H1 (cell line): ENCODE data around the gene ARHGEF10L. TPM values are rescaled to one million over a fixed set of nuclear protein-coding genes. Genes with fewer than 3 reads are reported as not detected.

Experiments used
- CTCF ChIA-PET: fragments of 300-600 bp; sonication (Branson Sonifier 250); formaldehyde crosslinking; loops from one replicate; lab custom pipeline; 2021; ENCODE audit not compliant: partially characterized antibody; lab: Charles Lee
- POLR2A ChIA-PET: fragments of 300-600 bp; sonication (Branson Sonifier 250); formaldehyde crosslinking; loops from one replicate; lab custom pipeline; 2021; ENCODE audit warnings: inconsistent platforms; ENCODE audit not compliant: partially characterized antibody; lab: Charles Lee
- DNase-seq, 2 experiments: peaks; one replicate each; pipeline versions ENCODE4 v3.0.0 to v3.0.0-alpha.2; 2010 to 2022; ENCODE audit warnings: low spot score in 2 of 2, low read depth in 1 of 2, mixed read lengths in 1 of 2
- FAIRE-seq: peaks from 2 replicates; lab custom pipeline; 2011; peaks lifted over from hg19 to GRCh38; lab: Jason Lieb, UNC
- H2AFZ ChIP-seq: 2 replicates; pipeline ENCODE4 v1.8.1; 2012; ENCODE audit warnings: low read length, inconsistent platforms
- H2AK5ac ChIP-seq: 2 replicates; pipeline ENCODE4 v1.6.1; 2013; ENCODE audit warnings: low read depth, low read length
- H2BK120ac ChIP-seq: replicated peaks from 2 replicates; pipeline ENCODE3; 2013; ENCODE audit warnings: low read depth, low read length, inconsistent platforms
- H2BK12ac ChIP-seq: 2 replicates; pipeline ENCODE4 v1.6.1; 2013; ENCODE audit warnings: low read depth, low read length
- H2BK15ac ChIP-seq: 2 replicates; pipeline ENCODE4 v1.6.1; 2013; ENCODE audit warnings: low read length
- H2BK20ac ChIP-seq: 2 replicates; pipeline ENCODE4 v1.6.1; 2013; ENCODE audit warnings: low read length
- H2BK5ac ChIP-seq: 2 replicates; pipeline ENCODE4 v1.6.1; 2013; ENCODE audit warnings: low read depth, low read length
- H3K14ac ChIP-seq: 2 replicates; pipeline ENCODE4 v1.6.1; 2013; ENCODE audit warnings: inconsistent platforms; ENCODE audit not compliant: insufficient read length
- H3K18ac ChIP-seq: 2 replicates; pipeline ENCODE4 v1.6.1; 2013; ENCODE audit warnings: low read length; ENCODE audit errors: extremely low read depth
- H3K23ac ChIP-seq: 2 replicates; pipeline ENCODE4 v1.6.1; 2013; ENCODE audit warnings: inconsistent platforms; ENCODE audit not compliant: insufficient read length
- H3K23me2 ChIP-seq: 2 replicates; pipeline ENCODE4 v1.6.1; 2013; ENCODE audit warnings: low read depth, low read length
- H3K27ac ChIP-seq: 2 replicates; pipeline ENCODE4 v1.6.1; 2011; ENCODE audit warnings: low read depth, low read length, inconsistent platforms
- H3K27me3 ChIP-seq, 4 experiments: replicated peaks in 1 of 4; 1 replicate in 1 of 4; 2 replicates in 3 of 4; pipeline versions ENCODE4 v1.6.1 to v1.8.1; 2011 to 2013; ENCODE audit warnings: low read length in 3 of 4, mild to moderate bottlenecking in 3 of 4, inconsistent platforms in 2 of 4, mixed read lengths in 2 of 4, moderate library complexity in 1 of 4; ENCODE audit not compliant: control insufficient read depth in 3 of 4, insufficient read depth in 3 of 4; ENCODE audit errors: extremely low read depth in 1 of 4
- H3K36me3 ChIP-seq, 4 experiments: 2 replicates each; pipeline versions ENCODE4 v1.6.1 to v1.8.1; 2011 to 2013; ENCODE audit warnings: mild to moderate bottlenecking in 4 of 4, low read length in 3 of 4, moderate library complexity in 2 of 4, control low read depth in 1 of 4, inconsistent platforms in 1 of 4; ENCODE audit not compliant: insufficient read depth in 4 of 4, control insufficient read depth in 2 of 4
- H3K4ac ChIP-seq: replicated peaks from 2 replicates; pipeline ENCODE3; 2013; ENCODE audit warnings: low read length, low read depth, mixed read lengths, inconsistent platforms; ENCODE audit not compliant: insufficient read length
- H3K4me1 ChIP-seq, 4 experiments: replicated peaks in 1 of 4; 1 replicate in 1 of 4; 2 replicates in 3 of 4; pipeline versions ENCODE4 v1.6.1 to v1.8.1; 2011 to 2013; ENCODE audit warnings: low read length in 3 of 4, inconsistent platforms in 2 of 4, mixed read lengths in 1 of 4; ENCODE audit not compliant: insufficient read depth in 4 of 4, control insufficient read depth in 3 of 4
- H3K4me2 ChIP-seq, 2 experiments: 2 replicates each; pipeline versions ENCODE4 v1.6.1 to v1.8.1; 2011 to 2013; ENCODE audit warnings: low read depth in 2 of 2, low read length in 2 of 2, control low read depth in 1 of 2, inconsistent platforms in 1 of 2, mild to moderate bottlenecking in 1 of 2; ENCODE audit not compliant: insufficient read depth in 1 of 2
- H3K4me3 ChIP-seq, 4 experiments: fragments of 200-600, 300-600 bp in 1 of 4; sonication (generic), shearing (Covaris generic), sonication (Bioruptor Twin) in 1 of 4; 2 replicates each; pipeline versions ENCODE4 v1.5.1 to v1.8.1; 2011 to 2016; ENCODE audit warnings: low read length in 4 of 4, low read depth in 3 of 4, control low read depth in 2 of 4, inconsistent platforms in 2 of 4, mild to moderate bottlenecking in 2 of 4, mixed read lengths in 1 of 4, moderate library complexity in 1 of 4; ENCODE audit not compliant: insufficient read depth in 2 of 4; ENCODE audit errors: extremely low read depth in 1 of 4
- H3K56ac ChIP-seq: replicated peaks from 2 replicates; pipeline ENCODE3; 2013; ENCODE audit warnings: low read depth, mild to moderate bottlenecking, mixed read lengths, low read length, inconsistent platforms; ENCODE audit not compliant: insufficient read length
- H3K79me1 ChIP-seq: 2 replicates; pipeline ENCODE4 v1.6.1; 2013; ENCODE audit warnings: low read depth, low read length, control low read depth
- H3K79me2 ChIP-seq, 2 experiments: 2 replicates each; pipeline versions ENCODE4 v1.6.1 to v1.8.1; 2012 to 2013; ENCODE audit warnings: low read length in 2 of 2, mild to moderate bottlenecking in 2 of 2, inconsistent platforms in 1 of 2; ENCODE audit not compliant: insufficient read depth in 2 of 2, control insufficient read depth in 1 of 2
- H3K9ac ChIP-seq, 4 experiments: replicated peaks in 1 of 4; 1 replicate in 1 of 4; 2 replicates in 3 of 4; pipeline versions ENCODE4 v1.6.1 to v1.8.1; 2011 to 2013; ENCODE audit warnings: low read depth in 3 of 4, low read length in 3 of 4, control low read depth in 2 of 4, mild to moderate bottlenecking in 2 of 4, moderate library complexity in 2 of 4, inconsistent platforms in 1 of 4; ENCODE audit errors: extremely low read depth in 1 of 4
- H3K9me3 ChIP-seq, 2 experiments: 2 replicates each; pipeline versions ENCODE4 v1.6.1 to v1.8.1; 2012 to 2013; ENCODE audit warnings: mild to moderate bottlenecking in 2 of 2, moderate library complexity in 2 of 2, control low read depth in 1 of 2, inconsistent platforms in 1 of 2, low read depth in 1 of 2, low read length in 1 of 2, mixed read lengths in 1 of 2; ENCODE audit not compliant: insufficient read depth in 2 of 2
- H4K20me1 ChIP-seq, 2 experiments: replicated peaks in 1 of 2; 2 replicates each; pipeline versions ENCODE3 to v1.8.1; 2011 to 2013; ENCODE audit warnings: inconsistent platforms in 2 of 2, low read length in 2 of 2, mild to moderate bottlenecking in 1 of 2; ENCODE audit not compliant: insufficient read depth in 2 of 2, control insufficient read depth in 1 of 2
- H4K5ac ChIP-seq: 2 replicates; pipeline ENCODE4 v1.6.1; 2013; ENCODE audit warnings: low read length, low read depth, mixed read lengths, inconsistent platforms; ENCODE audit not compliant: insufficient read length
- H4K8ac ChIP-seq: 2 replicates; pipeline ENCODE4 v1.8.0; 2013; ENCODE audit warnings: mild to moderate bottlenecking, moderate library complexity, low read length, inconsistent platforms; ENCODE audit not compliant: insufficient read depth; ENCODE audit errors: extremely low read depth
- H4K91ac ChIP-seq: replicated peaks from 2 replicates; pipeline ENCODE3; 2013; ENCODE audit warnings: low read length, mixed read lengths, inconsistent platforms; ENCODE audit not compliant: insufficient read length
- ASH2L ChIP-seq: fragments of 200-600, 300-600 bp; sonication (generic); IDR thresholded peaks from one replicate; pipeline ENCODE4 v1.7.1; 2017; ENCODE audit warnings: low read length
- POLR2AphosphoS5 ChIP-seq: IDR thresholded peaks from 2 replicates; pipeline ENCODE4 v1.6.1; 2011; ENCODE audit warnings: low read depth, low read length
- POU5F1 ChIP-seq: IDR thresholded peaks from 2 replicates; pipeline ENCODE4 v1.6.1; 2011; ENCODE audit warnings: low read depth, mild to moderate bottlenecking, low read length, moderate library complexity
- WGBS, 2 experiments: shearing (Covaris generic) in 1 of 2; methylation state at CpG; one replicate each; pipeline versions ENCODE4 v1.1.6 to v1.1.7; 2013 to 2015; ENCODE audit warnings: low lambda C conversion rate in 2 of 2, mixed read lengths in 2 of 2, inconsistent platforms in 1 of 2, low coverage in 1 of 2, missing lambda C conversion rate in 1 of 2; ENCODE audit not compliant: insufficient replicate concordance in 2 of 2, insufficient coverage in 1 of 2, insufficient read length in 1 of 2; ENCODE audit errors: extremely low coverage in 1 of 2, missing lambda C conversion rate in 1 of 2; 5-methylcytosine and 5-hydroxymethylcytosine counted together
- polyA plus RNA-seq, 7 experiments: library from polyadenylated mRNA; depleted of rRNA in 3 of 7; stranded (reverse) in 5 of 7; unstranded in 2 of 7; fragments of >200 nt in 5 of 7; fragments of 200-250 nt in 2 of 7; gene quantifications; 1 replicate in 5 of 7; 2 replicates in 1 of 7; 4 replicates in 1 of 7; pipeline versions ENCODE4 v1.2.1 to v1.2.3, GENCODE V29; 2011 to 2013; ENCODE audit warnings: missing spikeins in 2 of 7, mixed read lengths in 2 of 7
- total RNA-seq: library from RNA; stranded (reverse); fragmentation: NEBNext Ultra II Directional; extraction: Animal tissue kit (Norgen Biotek cat#: 25700); gene quantifications from 2 replicates; pipeline ENCODE4 v1.2.1, GENCODE V29; 2021

ARHGEF10L gene
- total and polyA plus RNA-seq, 2 of the 8 experiments (the other 6 are each of a cell fraction or from before 2014, with no cell fraction given), result 33.6 to 39.6 TPM

DNA sequence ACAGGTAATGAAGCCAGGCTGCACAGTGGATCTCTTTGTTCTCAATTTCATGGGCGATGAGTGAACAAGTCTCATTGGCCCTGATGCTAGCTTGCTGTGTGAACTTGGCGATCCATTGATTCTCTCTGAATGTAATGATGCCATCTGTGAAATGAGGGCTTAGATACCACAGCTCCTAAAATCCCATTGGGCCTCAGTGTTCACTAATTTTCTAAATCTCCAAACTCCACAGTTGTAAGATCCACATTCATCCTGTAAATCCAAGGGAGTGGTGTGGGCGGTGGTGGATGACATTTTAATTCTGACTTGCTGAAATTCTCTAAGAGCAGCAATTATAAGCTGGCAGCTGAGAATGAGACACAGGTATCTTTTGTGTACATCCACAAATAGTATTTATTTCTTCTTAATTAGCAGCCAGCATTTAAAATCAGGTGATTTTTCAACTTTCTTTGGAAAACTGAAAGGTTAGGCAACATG is 206.0 kb downstream of the ARHGEF10L start:
- no peak overlapping the region for H3K4me3 ChIP-seq
- 0 out of 7 replicates have a peak, but pooled peaks cover 0 to 2% (median 0%) of the 10 kb centered on the region in 4 experiments for H3K4me1 ChIP-seq
- no peak overlapping the region for H2BK20ac ChIP-seq
- H2BK12ac ChIP-seq, result no peak overlapping the region
- no peak overlapping the region for H3K23ac ChIP-seq
- ChIA-PET CTCF (interaction anchor here (0.8 to 3.6 kb wide), 23 partner anchors 9 to 302 kb away, joined by 3 to 36 read pairs (median 5); partner anchors contain the start of gene ACTL8), POLR2A (interaction anchor here (0.6 kb wide), 1 partner anchor 23 kb away, joined by 3 read pairs; no protein-coding TSS in a partner anchor)
- no peak overlapping the region for H3K4me2 ChIP-seq
- H3K79me2 ChIP-seq, result no peaks in the 10 kb centered on the region; a peak in 1 of 4 replicates
- no peak overlapping the region for H2BK5ac ChIP-seq
- H3K9me3 ChIP-seq, result no peaks in the 10 kb centered on the region
- no peaks in the 10 kb centered on the region for H3K23me2 ChIP-seq
- no peak overlapping the region for H2BK120ac ChIP-seq
- no peak overlapping the region for H2AFZ ChIP-seq
- H3K4ac ChIP-seq, result no peak overlapping the region
- no peak overlapping the region for H3K9ac ChIP-seq
- no peak overlapping the region for H4K91ac ChIP-seq
- H4K5ac ChIP-seq, result no peak overlapping the region
- FAIRE-seq (no peak), DNase-seq (no peak)
- H3K36me3 ChIP-seq, result no peaks in the 10 kb centered on the region
- H2BK15ac ChIP-seq, result no peak overlapping the region
- H3K79me1 ChIP-seq, result no peaks in the 10 kb centered on the region
- H3K18ac ChIP-seq, result no peak overlapping the region
- no peaks in the 10 kb centered on the region for H3K27me3 ChIP-seq
- WGBS, 2 experiments, result 100% methylated on average over 3 of the region's 3 CpGs; no CpG with 5 or more reads in 1 of the 2 experiments
- H4K8ac ChIP-seq, result no peak overlapping the region
- H4K20me1 ChIP-seq, result no peaks in the 10 kb centered on the region
- no peak overlapping the region for H3K14ac ChIP-seq
- no peak overlapping the region for H2AK5ac ChIP-seq
- H3K27ac ChIP-seq, result no peak overlapping the region
- no peak overlapping the region for H3K56ac ChIP-seq
- no peak for TF ChIP-seq POU5F1
- no peak for TF ChIP-seq POLR2AphosphoS5
- no peak for TF ChIP-seq ASH2L
